ENCODE results near the gene MRTO4. TPM values are rescaled to one million over a fixed set of nuclear protein-coding genes. Genes with fewer than 3 reads are reported as not detected.

Gene MRTO4
- total RNA-seq, 1 donor = 18.5 TPM

GRCh38 chr1:19219451-19219850, 32.2 kb upstream of the MRTO4 start:
- no peaks in the 10 kb centered on the region for H3K9me3 ChIP-seq (ENCODE audit: low read depth, low read length)
- H3K27me3 ChIP-seq (ENCODE audit: insufficient read depth, low read length) = no peaks in the 10 kb centered on the region
- no peaks in the 10 kb centered on the region for H3K4me1 ChIP-seq (ENCODE audit: insufficient read depth, low read length)
- TF ChIP-seq CTCF (IDR thresholded peaks at IDR 0.05; ENCODE audit: extremely low read depth, low read depth, low read length) = no peak
- no peak overlapping the region for H3K27ac ChIP-seq (ENCODE audit: low read depth, low read length)
- peaks cover 23% of the 10 kb centered on the region for H3K79me2 ChIP-seq (ENCODE audit: insufficient read depth, low read length)
- peaks cover 71% of the 10 kb centered on the region for H3K36me3 ChIP-seq (ENCODE audit: insufficient read depth, low read length)
- no peak overlapping the region for H2AFZ ChIP-seq (ENCODE audit: low read length)
- H3K4me2 ChIP-seq (ENCODE audit: insufficient read depth, low read length) = no peak overlapping the region
- H4K20me1 ChIP-seq (ENCODE audit: insufficient read depth, low read length) = peaks cover 9% of the 10 kb centered on the region
- no peak overlapping the region for H3K4me3 ChIP-seq (ENCODE audit: insufficient read depth, low read length)
- no peak for DNase-seq (ENCODE audit: insufficient read length, low spot score, missing footprints)

- H3K27me3 ChIP-seq (ENCODE audit: insufficient read depth, low read length) = no peaks in the 10 kb centered on the region
- no peak for DNase-seq (ENCODE audit: insufficient read length, low spot score, missing footprints)
- H3K36me3 ChIP-seq (ENCODE audit: insufficient read depth, low read length) = peaks cover 76% of the 10 kb centered on the region
- no peak overlapping the region for H3K4me3 ChIP-seq (ENCODE audit: insufficient read depth, low read length)
- peaks cover 8% of the 10 kb centered on the region for H4K20me1 ChIP-seq (ENCODE audit: insufficient read depth, low read length)
- TF ChIP-seq CTCF (IDR thresholded peaks at IDR 0.05; ENCODE audit: extremely low read depth, low read depth, low read length) = no peak
- no peaks in the 10 kb centered on the region for H3K9me3 ChIP-seq (ENCODE audit: low read depth, low read length)
- peaks cover 17% of the 10 kb centered on the region for H3K79me2 ChIP-seq (ENCODE audit: insufficient read depth, low read length)
- no peak overlapping the region for H3K4me2 ChIP-seq (ENCODE audit: insufficient read depth, low read length)
- H3K4me1 ChIP-seq (ENCODE audit: insufficient read depth, low read length) = no peaks in the 10 kb centered on the region
- H2AFZ ChIP-seq (ENCODE audit: low read length) = no peak overlapping the region
- no peak overlapping the region for H3K27ac ChIP-seq (ENCODE audit: low read depth, low read length)
Observed at GRCh38 chr1:19220080-19220846, 31.3 kb upstream of the MRTO4 start.

GRCh38 chr1:19220991-19221390, 30.6 kb upstream of the MRTO4 start:
- no peak for DNase-seq (ENCODE audit: insufficient read length, low spot score, missing footprints)
- H3K36me3 ChIP-seq (ENCODE audit: insufficient read depth, low read length) = peaks cover 77% of the 10 kb centered on the region

More at GRCh38 chr1:19220991-19221390, 30.6 kb upstream of the MRTO4 start:
- peaks cover 14% of the 10 kb centered on the region for H3K79me2 ChIP-seq (ENCODE audit: insufficient read depth, low read length)
- no peak overlapping the region for H3K27ac ChIP-seq (ENCODE audit: low read depth, low read length)
- no peaks in the 10 kb centered on the region for H3K9me3 ChIP-seq (ENCODE audit: low read depth, low read length)
- no peak overlapping the region for H3K4me2 ChIP-seq (ENCODE audit: insufficient read depth, low read length)
- no peaks in the 10 kb centered on the region for H3K27me3 ChIP-seq (ENCODE audit: insufficient read depth, low read length)
- no peak overlapping the region for H2AFZ ChIP-seq (ENCODE audit: low read length)
- H4K20me1 ChIP-seq (ENCODE audit: insufficient read depth, low read length) = peaks cover 7% of the 10 kb centered on the region
- TF ChIP-seq CTCF (IDR thresholded peaks at IDR 0.05; ENCODE audit: extremely low read depth, low read depth, low read length) = no peak
- no peak overlapping the region for H3K4me3 ChIP-seq (ENCODE audit: insufficient read depth, low read length)
- no peaks in the 10 kb centered on the region for H3K4me1 ChIP-seq (ENCODE audit: insufficient read depth, low read length)
